CD4-positive, alpha-beta T cell (primary cell): ENCODE results near the gene RPS14. TPM values are rescaled to one million over a fixed set of nuclear protein-coding genes. Genes with fewer than 3 reads are reported as not detected.
A peak's percentile ranks its signal among the peaks of the same experiment; 100 is the strongest.

Experiments used
- ATAC-seq: fragments of 200-7000 bp; cut with Tn5 transposase; one replicate; pipeline ENCODE4 v1.10.0; 2022; ENCODE audit warnings: mild to moderate bottlenecking; ENCODE audit not compliant: poor library complexity
- CTCF ChIA-PET: fragments of 350-600 bp; sonication (Branson Sonifier 250); formaldehyde crosslinking; loops from one replicate; lab custom pipeline; 2021; ENCODE audit warnings: antibody characterized with exemption, inconsistent platforms; lab: Charles Lee
- POLR2A ChIA-PET: fragments of 350-600 bp; sonication (Branson Sonifier 250); formaldehyde crosslinking; loops from one replicate; lab custom pipeline; 2021; ENCODE audit warnings: antibody characterized with exemption, inconsistent platforms; lab: Charles Lee
- DNase-seq, 14 experiments: peaks; one replicate each; pipeline ENCODE4 v3.0.0-alpha.2; 2013 to 2020; ENCODE audit warnings: mixed read lengths in 2 of 14
- H3K27ac ChIP-seq, 2 donors: one replicate each; pipeline versions ENCODE4 v1.5.1 to v1.7.0; 2013; ENCODE audit warnings: low read length in 2 of 2, low read depth in 1 of 2, mild to moderate bottlenecking in 1 of 2
- H3K27me3 ChIP-seq, 2 experiments: 1 replicate in 1 of 2; 2 replicates in 1 of 2; pipeline versions ENCODE4 v1.6.1 to v1.7.0; 2013; ENCODE audit warnings: low read length in 2 of 2, control low read depth in 1 of 2, mild to moderate bottlenecking in 1 of 2, moderate library complexity in 1 of 2; ENCODE audit not compliant: insufficient read depth in 2 of 2, control insufficient read depth in 1 of 2
- H3K36me3 ChIP-seq: one replicate; pipeline ENCODE4 v1.6.1; 2013; ENCODE audit warnings: low read length, control low read depth; ENCODE audit not compliant: insufficient read depth
- H3K4me1 ChIP-seq: one replicate; pipeline ENCODE4 v1.6.1; 2013; ENCODE audit warnings: low read length, control low read depth; ENCODE audit not compliant: insufficient read depth
- H3K4me3 ChIP-seq: one replicate; pipeline ENCODE4 v1.5.1; 2013; ENCODE audit warnings: mild to moderate bottlenecking, low read length, moderate library complexity
- H3K9me3 ChIP-seq, 2 experiments: 1 replicate in 1 of 2; 2 replicates in 1 of 2; pipeline versions ENCODE4 v1.6.1 to v1.7.0; 2013; ENCODE audit warnings: low read length in 2 of 2, mild to moderate bottlenecking in 2 of 2, control low read depth in 1 of 2, moderate library complexity in 1 of 2; ENCODE audit not compliant: control insufficient read depth in 1 of 2, insufficient read depth in 1 of 2
- H3K27ac Mint-ChIP-seq: one replicate; pipeline ENCODE4 v1.8.0; 2020; ENCODE audit warnings: mixed read lengths
- H3K27me3 Mint-ChIP-seq: one replicate; pipeline ENCODE4 v1.8.0; 2021; ENCODE audit warnings: mixed read lengths
- H3K36me3 Mint-ChIP-seq: one replicate; pipeline ENCODE4 v1.8.0; 2021; ENCODE audit warnings: low read depth, mixed read lengths
- H3K4me1 Mint-ChIP-seq: one replicate; pipeline ENCODE4 v1.8.0; 2021; ENCODE audit warnings: low read depth, mixed read lengths
- H3K4me3 Mint-ChIP-seq: one replicate; pipeline ENCODE4 v1.8.0; 2020; ENCODE audit warnings: mild to moderate bottlenecking, mixed read lengths
- H3K9me3 Mint-ChIP-seq: one replicate; pipeline ENCODE4 v1.8.0; 2020; ENCODE audit warnings: mixed read lengths
- CTCF ChIP-seq: fragments of 200-600 bp; IDR thresholded peaks from one replicate; pipeline ENCODE4 v1.8.0; 2022; ENCODE audit warnings: antibody characterized with exemption, mild to moderate bottlenecking
- intact Hi-C, 2 experiments: fragments of 100-400 bp; cut with DNase I in 1 of 2; cut with micrococcal nuclease in 1 of 2; formaldehyde crosslinking; loops; one replicate each; pipeline versions ENCODE4 v1.15.1 to v1.9.0; 2023 to 2025; cut with DNase I, micrococcal nuclease
- total RNA-seq, 174 experiments: library from RNA in 2 of 174; stranded (reverse) in 2 of 174; gene quantifications; one replicate each; pipeline ENCODE4 v1.2.3 and lab custom pipeline; 2021 to 2026

Gene RPS14
- total RNA-seq, 2 experiments from 2014 or later, result 5,224 to 5,317 TPM

- Mint-ChIP-seq H3K4me3 (no peak overlapping the region), H3K27me3 (no peaks in the 10 kb centered on the region), H3K27ac (no peak overlapping the region), H3K36me3 (no peaks in the 10 kb centered on the region), H3K4me1 (peaks cover 19% of the 10 kb centered on the region), H3K9me3 (no peaks in the 10 kb centered on the region)
- Histone ChIP-seq H3K4me1 (peaks cover 10% of the 10 kb centered on the region), H3K36me3 (no peaks in the 10 kb centered on the region), H3K9me3 (no peaks in the 10 kb centered on the region), H3K27me3 (no peaks in the 10 kb centered on the region), H3K4me3 (no peak overlapping the region), H3K27ac (no peak overlapping the region)
- no peak for DNase-seq
- intact Hi-C loops, result loop anchor here in 1 of 2 experiments (5.0 kb wide), 1 partner anchor 98 kb away; no protein-coding TSS in a partner anchor
- ChIA-PET POLR2A (no interaction called here), CTCF (no interaction called here)
- TF ChIP-seq CTCF, result no peak
- ATAC-seq, result no peak
Measured at GRCh38 chr5:150464554-150465012, 15.0 kb upstream of the RPS14 start.

- intact Hi-C loops, result loop anchor here in 1 of 2 experiments (5.0 kb wide), 1 partner anchor 101 kb away; no protein-coding TSS in a partner anchor
- H3K36me3 Mint-ChIP-seq, result no peaks in the 10 kb centered on the region
- ChIA-PET CTCF (interaction anchor here (0.7 kb wide), 1 partner anchor 11 kb away, joined by 3 read pairs; no protein-coding TSS in a partner anchor), POLR2A (interaction anchor here (1.8 kb wide), 1 partner anchor 11 kb away, joined by 11 read pairs; the partner anchor contains the start of gene RPS14)
- peak overlapping the region; percentile 77 for H3K27ac Mint-ChIP-seq
- H3K4me3 Mint-ChIP-seq, result no peak overlapping the region
- DNase-seq (peak in 3 of 14 experiments; percentile 35 to 46 (median 41)), ATAC-seq (no peak)
- peaks cover 37% of the 10 kb centered on the region for H3K4me1 ChIP-seq
- no peaks in the 10 kb centered on the region for H3K9me3 Mint-ChIP-seq
- H3K27me3 Mint-ChIP-seq, result no peaks in the 10 kb centered on the region
- H3K27ac ChIP-seq, result no peak overlapping the region
- H3K27me3 ChIP-seq, result no peaks in the 10 kb centered on the region
- peaks cover 45% of the 10 kb centered on the region for H3K4me1 Mint-ChIP-seq
- no peaks in the 10 kb centered on the region for H3K36me3 ChIP-seq
- H3K9me3 ChIP-seq, result no peaks in the 10 kb centered on the region
- no peak for TF ChIP-seq CTCF
- no peak overlapping the region for H3K4me3 ChIP-seq
Measured at GRCh38 chr5:150461231-150461630, 11.7 kb upstream of the RPS14 start.

- Mint-ChIP-seq H3K27ac (peak overlapping the region; percentile 77), H3K27me3 (no peaks in the 10 kb centered on the region), H3K36me3 (no peaks in the 10 kb centered on the region), H3K4me3 (no peak overlapping the region), H3K4me1 (peaks cover 45% of the 10 kb centered on the region), H3K9me3 (no peaks in the 10 kb centered on the region)
- Histone ChIP-seq H3K27me3 (no peaks in the 10 kb centered on the region), H3K4me3 (no peak overlapping the region), H3K4me1 (peaks cover 37% of the 10 kb centered on the region), H3K36me3 (no peaks in the 10 kb centered on the region), H3K27ac (no peak overlapping the region), H3K9me3 (no peaks in the 10 kb centered on the region)
- no peak for ATAC-seq
- ChIA-PET CTCF (no interaction called here), POLR2A (interaction anchor here (1.8 kb wide), 1 partner anchor 11 kb away, joined by 11 read pairs; the partner anchor contains the start of gene RPS14)
- TF ChIP-seq CTCF, result no peak
- no peak for DNase-seq
- intact Hi-C loops, result loop anchor here in 1 of 2 experiments (5.0 kb wide), 1 partner anchor 102 kb away; no protein-coding TSS in a partner anchor
Measured at GRCh38 chr5:150460781-150461180, 11.2 kb upstream of the RPS14 start.
